Glutamatergic neuron (in vitro differentiated cells): ENCODE results near the gene STK10. TPM values are rescaled to one million over a fixed set of nuclear protein-coding genes. Genes with fewer than 3 reads are reported as not detected.

Experiments
- DNase-seq: peaks from one replicate; pipeline ENCODE4 v3.0.0; 2022
- H3K27ac Mint-ChIP-seq: one replicate; pipeline ENCODE4 v1.8.0; 2020; ENCODE audit warnings: mild to moderate bottlenecking, mixed read lengths, inconsistent platforms; ENCODE audit not compliant: unreplicated experiment
- H3K27me3 Mint-ChIP-seq: one replicate; pipeline ENCODE4 v1.8.0; 2020; ENCODE audit warnings: mild to moderate bottlenecking, moderate library complexity, mixed read lengths, inconsistent platforms; ENCODE audit not compliant: unreplicated experiment
- H3K36me3 Mint-ChIP-seq: one replicate; pipeline ENCODE4 v1.8.0; 2020; ENCODE audit warnings: mild to moderate bottlenecking, mixed read lengths, inconsistent platforms; ENCODE audit not compliant: unreplicated experiment
- H3K4me1 Mint-ChIP-seq: one replicate; pipeline ENCODE4 v1.8.0; 2020; ENCODE audit warnings: mild to moderate bottlenecking, low read depth, mixed read lengths, inconsistent platforms; ENCODE audit not compliant: unreplicated experiment
- H3K4me3 Mint-ChIP-seq: one replicate; pipeline ENCODE4 v1.8.0; 2020; ENCODE audit warnings: mild to moderate bottlenecking, mixed read lengths, inconsistent platforms; ENCODE audit not compliant: unreplicated experiment
- H3K9me3 Mint-ChIP-seq: one replicate; pipeline ENCODE4 v1.8.0; 2020; ENCODE audit warnings: mild to moderate bottlenecking, moderate library complexity, mixed read lengths, inconsistent platforms; ENCODE audit not compliant: unreplicated experiment
- long read RNA-seq: library from polyadenylated mRNA; unstranded; transcript quantifications from one replicate; pipeline ENCODE4 v2.0.0, GENCODE V29; 2020; ENCODE audit not compliant: unreplicated experiment
- total RNA-seq: library from RNA; stranded (reverse); fragmentation: NEBNext Ultra II Directional; extraction: Animal tissue kit (Norgen Biotek cat#: 25700); gene quantifications from one replicate; pipeline ENCODE4 v1.2.1, GENCODE V29; 2021; ENCODE audit not compliant: unreplicated experiment
- TF ChIP-seq, protein P1 (sequence below): fragments of 200-600 bp; sonication (generic); IDR thresholded peaks from one replicate; pipeline ENCODE4 v1.5.0; 2021; ENCODE audit not compliant: partially characterized antibody, unreplicated experiment

Gene STK10
- total RNA-seq = 84.7 TPM
- long read RNA-seq, full-length matches to known transcripts = 3 of 10 reads
- long read RNA-seq, partial matches to known transcripts = 2 of 10 reads
- long read RNA-seq, other reads (novel, unspliced or antisense) = 5 of 10 reads

DNA sequence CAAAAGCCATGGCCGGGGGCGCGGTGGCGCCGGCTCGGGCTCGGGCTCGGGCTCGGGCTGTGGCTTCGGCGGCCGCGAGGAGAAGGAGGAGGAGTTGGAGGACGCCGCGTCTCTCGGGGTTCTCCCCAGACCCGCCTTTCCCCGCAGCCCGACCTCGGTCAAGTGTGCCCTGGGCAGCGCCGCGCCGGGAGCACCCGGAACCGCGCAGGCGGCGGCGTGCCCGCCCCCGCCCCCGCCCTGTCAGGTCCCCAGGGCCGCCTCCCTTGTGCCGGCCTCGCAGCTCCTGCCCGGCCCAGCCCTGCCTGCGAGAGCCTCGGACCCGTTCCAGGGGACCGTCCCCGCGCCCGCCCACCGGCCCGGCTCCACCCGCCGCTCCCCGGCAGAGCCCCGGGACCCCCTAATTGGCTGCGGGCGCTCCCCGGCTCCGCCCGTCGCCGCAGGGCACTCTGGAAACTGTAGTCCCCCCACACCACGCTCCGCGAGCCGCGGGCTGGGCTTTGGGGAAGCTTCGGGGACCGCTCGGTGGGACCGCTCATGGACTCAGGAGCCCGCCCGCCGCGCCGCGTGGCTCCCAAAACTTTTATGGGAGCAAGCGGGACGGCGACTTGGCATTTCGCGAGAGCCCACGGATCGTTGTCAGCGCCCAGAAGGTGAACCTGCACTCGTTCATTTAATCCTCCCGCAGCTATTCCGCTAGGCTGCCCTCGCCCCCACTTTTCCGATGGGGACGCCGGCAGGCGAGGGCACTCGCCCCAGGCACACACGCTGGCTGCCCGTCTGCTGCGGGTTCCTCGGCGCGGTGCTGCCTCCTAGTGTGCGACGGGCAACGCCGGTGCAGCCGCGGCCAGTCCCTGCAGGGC lies at the start of gene STK10:
TSS of gene STK10 (minus strand) at position 192 of the 860 bp plus-strand sequence. CDS start at position 10, 182 bp downstream.
- H3K4me1 Mint-ChIP-seq = peaks cover 10% of the 10 kb centered on the region
- peaks cover 4% of the 10 kb centered on the region for H3K9me3 Mint-ChIP-seq
- peak within 1 kb of the TSS; percentile 99 for H3K4me3 Mint-ChIP-seq
- peak; percentile 93 for DNase-seq
- H3K27me3 Mint-ChIP-seq = peaks cover 6% of the 10 kb centered on the region
- TF ChIP-seq, protein P1, sequence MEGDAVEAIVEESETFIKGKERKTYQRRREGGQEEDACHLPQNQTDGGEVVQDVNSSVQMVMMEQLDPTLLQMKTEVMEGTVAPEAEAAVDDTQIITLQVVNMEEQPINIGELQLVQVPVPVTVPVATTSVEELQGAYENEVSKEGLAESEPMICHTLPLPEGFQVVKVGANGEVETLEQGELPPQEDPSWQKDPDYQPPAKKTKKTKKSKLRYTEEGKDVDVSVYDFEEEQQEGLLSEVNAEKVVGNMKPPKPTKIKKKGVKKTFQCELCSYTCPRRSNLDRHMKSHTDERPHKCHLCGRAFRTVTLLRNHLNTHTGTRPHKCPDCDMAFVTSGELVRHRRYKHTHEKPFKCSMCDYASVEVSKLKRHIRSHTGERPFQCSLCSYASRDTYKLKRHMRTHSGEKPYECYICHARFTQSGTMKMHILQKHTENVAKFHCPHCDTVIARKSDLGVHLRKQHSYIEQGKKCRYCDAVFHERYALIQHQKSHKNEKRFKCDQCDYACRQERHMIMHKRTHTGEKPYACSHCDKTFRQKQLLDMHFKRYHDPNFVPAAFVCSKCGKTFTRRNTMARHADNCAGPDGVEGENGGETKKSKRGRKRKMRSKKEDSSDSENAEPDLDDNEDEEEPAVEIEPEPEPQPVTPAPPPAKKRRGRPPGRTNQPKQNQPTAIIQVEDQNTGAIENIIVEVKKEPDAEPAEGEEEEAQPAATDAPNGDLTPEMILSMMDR = peak; percentile 72
- peak within 1 kb of the TSS; percentile 87 for H3K27ac Mint-ChIP-seq
- no peaks in the 10 kb centered on the region for H3K36me3 Mint-ChIP-seq

DNA sequence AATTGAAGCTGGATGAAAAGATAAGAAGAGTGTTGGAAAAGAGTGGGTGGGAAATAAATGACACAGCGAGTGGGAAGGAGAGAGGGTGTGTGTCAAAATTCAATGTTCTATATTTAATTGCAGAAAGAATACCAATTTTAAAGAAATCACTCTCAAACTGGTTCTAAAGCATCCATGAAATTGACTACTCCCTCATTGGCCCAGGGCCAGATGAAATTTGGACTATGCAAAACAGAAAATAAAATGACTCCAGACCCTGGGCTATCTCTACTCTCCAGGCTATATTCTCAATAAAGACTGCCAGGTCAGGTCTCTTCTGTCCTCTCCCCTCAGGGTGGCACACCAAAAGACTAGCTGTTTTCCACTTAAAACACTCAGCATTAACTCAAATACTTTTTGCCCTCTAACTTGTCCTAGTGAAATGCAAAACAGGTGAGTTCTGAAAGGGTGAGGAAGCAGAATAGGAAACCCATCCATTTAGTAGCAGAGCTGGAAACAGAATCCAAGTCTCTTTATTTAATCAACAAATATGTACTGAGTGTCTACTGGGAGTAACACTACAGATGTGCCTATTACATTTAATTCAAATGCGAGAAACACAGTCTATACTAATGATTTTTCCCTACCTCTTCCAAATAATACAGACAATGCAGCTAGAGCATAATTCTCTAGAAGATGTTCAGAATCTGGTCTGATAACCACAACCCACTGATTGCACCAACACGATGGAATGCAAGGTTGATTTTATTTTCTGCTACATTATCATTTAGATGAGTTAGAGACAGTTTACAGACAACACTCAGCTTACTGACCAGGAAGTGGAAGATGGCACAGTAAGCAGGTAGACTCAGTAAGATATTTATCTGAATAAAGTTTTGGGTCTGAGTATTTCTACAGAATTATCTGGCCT lies 48.1 kb upstream of the STK10 start:
- TF ChIP-seq, protein P1 = no peak
- Mint-ChIP-seq H3K4me3 (peak overlapping the region; percentile 23), H3K27ac (peak overlapping the region; percentile 18), H3K9me3 (no peaks in the 10 kb centered on the region), H3K4me1 (peaks cover 18% of the 10 kb centered on the region), H3K36me3 (no peaks in the 10 kb centered on the region), H3K27me3 (no peaks in the 10 kb centered on the region)
- no peak for DNase-seq

DNA sequence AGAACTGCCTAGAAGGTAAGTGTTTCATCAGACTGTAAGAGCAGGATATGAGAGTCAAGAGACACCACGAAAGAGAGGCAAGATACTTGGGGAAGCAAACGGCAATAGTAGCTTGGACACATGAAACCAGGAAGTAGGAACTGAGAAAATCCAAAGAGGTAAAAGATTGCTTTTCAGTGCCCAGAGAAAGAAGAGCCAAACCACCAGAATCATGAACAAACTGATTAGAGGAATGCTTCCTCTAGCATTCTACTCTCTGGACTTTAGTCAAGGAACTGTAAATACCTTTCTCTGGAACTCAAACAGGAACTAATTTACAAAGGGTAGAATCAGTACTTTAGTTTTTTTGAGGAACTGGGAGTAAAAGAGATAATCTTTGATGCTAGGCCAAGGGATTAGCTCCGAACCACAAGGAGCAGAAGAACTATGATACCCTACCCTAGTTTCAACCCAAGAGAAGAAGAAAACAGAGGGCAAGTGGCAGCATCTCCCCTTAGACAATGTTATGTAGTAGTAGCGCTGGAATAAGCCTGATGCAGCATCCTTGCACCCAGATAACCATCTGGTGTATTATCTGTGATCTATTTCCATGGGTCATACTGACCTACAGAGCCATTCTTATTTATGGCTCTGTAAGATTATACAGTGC lies 47.2 kb upstream of the STK10 start:
- Mint-ChIP-seq H3K27ac (peak overlapping the region; percentile 18), H3K9me3 (no peaks in the 10 kb centered on the region), H3K27me3 (no peaks in the 10 kb centered on the region), H3K4me3 (peak overlapping the region; percentile 23), H3K4me1 (peaks cover 18% of the 10 kb centered on the region), H3K36me3 (no peaks in the 10 kb centered on the region)
- TF ChIP-seq, protein P1 = no peak
- no peak for DNase-seq

DNA sequence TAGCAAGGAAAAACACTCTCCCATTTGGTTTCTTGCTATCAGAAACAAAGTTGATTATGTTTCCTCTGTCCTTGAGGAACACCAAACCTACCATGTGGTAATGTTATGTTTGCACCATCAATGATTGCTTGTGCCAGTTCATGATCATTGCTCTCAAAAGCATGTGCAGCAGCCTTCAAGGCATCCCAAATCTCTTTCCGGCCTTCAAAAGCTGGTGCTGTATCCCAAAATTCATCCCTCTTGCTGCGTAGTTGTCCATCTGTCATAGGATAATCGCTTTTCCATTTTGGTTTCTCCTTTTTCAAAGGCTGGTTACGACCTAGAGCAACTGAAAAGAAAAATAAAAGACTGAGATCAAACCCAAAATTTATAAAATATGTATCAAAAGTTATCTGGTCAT lies 46.0 kb upstream of the STK10 start:
- Mint-ChIP-seq H3K4me3 (no peak overlapping the region), H3K27me3 (no peaks in the 10 kb centered on the region), H3K27ac (no peak overlapping the region), H3K4me1 (peaks cover 17% of the 10 kb centered on the region), H3K36me3 (no peaks in the 10 kb centered on the region), H3K9me3 (no peaks in the 10 kb centered on the region)
- TF ChIP-seq, protein P1 = no peak
- no peak for DNase-seq
